HFFc6 (cell line): ENCODE results near the gene NRAP. TPM values are rescaled to one million over a fixed set of nuclear protein-coding genes. Genes with fewer than 3 reads are reported as not detected.

Source experiments
- DNase-seq: peaks from one replicate; pipeline ENCODE4 v3.0.0-alpha.2; 2018
- H3K27ac Mint-ChIP-seq: 2 replicates; pipeline ENCODE4 v1.8.0; 2020; ENCODE audit warnings: mild to moderate bottlenecking, mixed read lengths
- H3K27me3 Mint-ChIP-seq: 2 replicates; pipeline ENCODE4 v1.8.0; 2021; ENCODE audit warnings: mild to moderate bottlenecking, moderate library complexity, mixed read lengths; ENCODE audit not compliant: insufficient read depth
- H3K36me3 Mint-ChIP-seq: 2 replicates; pipeline ENCODE4 v1.8.0; 2021; ENCODE audit warnings: low read depth, mixed read lengths
- H3K4me1 Mint-ChIP-seq: 2 replicates; pipeline ENCODE4 v1.8.0; 2020; ENCODE audit warnings: low read depth, mixed read lengths
- H3K4me3 Mint-ChIP-seq: 2 replicates; pipeline ENCODE4 v1.8.0; 2020; ENCODE audit warnings: mild to moderate bottlenecking, moderate library complexity, mixed read lengths
- H3K9me3 Mint-ChIP-seq: 2 replicates; pipeline ENCODE4 v1.8.0; 2020; ENCODE audit warnings: mild to moderate bottlenecking, mixed read lengths
- total RNA-seq, 6 experiments: library from RNA; stranded (reverse); fragmentation: NEBNext Ultra II Directional; extraction: Animal tissue kit (Norgen Biotek cat#: 25700); gene quantifications; 2 replicates in 1 of 6; 3 replicates in 5 of 6; pipeline ENCODE4 v1.2.3, GENCODE V29; 2021
- TF ChIP-seq, protein P1 (sequence below): fragments of 200-600 bp; sonication (generic); IDR thresholded peaks from 2 replicates; pipeline ENCODE4 v1.5.0; 2021; ENCODE audit warnings: antibody characterized with exemption, mild to moderate bottlenecking

The NRAP gene
- total RNA-seq, 6 experiments from 2014 or later, result not detected

DNA sequence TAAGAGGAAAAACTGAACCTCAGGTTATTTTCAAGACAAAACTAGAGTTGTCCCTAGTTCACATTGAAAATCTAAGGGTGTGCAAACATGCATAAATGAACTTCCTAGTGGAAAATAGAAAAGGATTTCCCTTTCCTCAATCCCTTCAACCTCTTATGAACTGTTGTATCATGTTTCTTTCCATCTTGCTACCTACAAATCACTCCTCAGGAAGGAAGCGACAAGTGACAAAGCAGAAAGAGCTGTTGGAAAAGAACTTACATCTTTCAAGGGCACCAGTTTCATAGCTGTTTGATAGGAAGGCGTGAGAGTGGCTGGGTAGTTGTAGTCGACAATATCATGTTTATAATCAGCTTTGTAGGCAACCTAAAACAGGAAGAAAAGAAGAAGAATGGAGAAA, 23.9 kb downstream of the NRAP start:
- TF ChIP-seq, protein P1, sequence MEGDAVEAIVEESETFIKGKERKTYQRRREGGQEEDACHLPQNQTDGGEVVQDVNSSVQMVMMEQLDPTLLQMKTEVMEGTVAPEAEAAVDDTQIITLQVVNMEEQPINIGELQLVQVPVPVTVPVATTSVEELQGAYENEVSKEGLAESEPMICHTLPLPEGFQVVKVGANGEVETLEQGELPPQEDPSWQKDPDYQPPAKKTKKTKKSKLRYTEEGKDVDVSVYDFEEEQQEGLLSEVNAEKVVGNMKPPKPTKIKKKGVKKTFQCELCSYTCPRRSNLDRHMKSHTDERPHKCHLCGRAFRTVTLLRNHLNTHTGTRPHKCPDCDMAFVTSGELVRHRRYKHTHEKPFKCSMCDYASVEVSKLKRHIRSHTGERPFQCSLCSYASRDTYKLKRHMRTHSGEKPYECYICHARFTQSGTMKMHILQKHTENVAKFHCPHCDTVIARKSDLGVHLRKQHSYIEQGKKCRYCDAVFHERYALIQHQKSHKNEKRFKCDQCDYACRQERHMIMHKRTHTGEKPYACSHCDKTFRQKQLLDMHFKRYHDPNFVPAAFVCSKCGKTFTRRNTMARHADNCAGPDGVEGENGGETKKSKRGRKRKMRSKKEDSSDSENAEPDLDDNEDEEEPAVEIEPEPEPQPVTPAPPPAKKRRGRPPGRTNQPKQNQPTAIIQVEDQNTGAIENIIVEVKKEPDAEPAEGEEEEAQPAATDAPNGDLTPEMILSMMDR, result no peak
- H3K9me3 Mint-ChIP-seq, result no peaks in the 10 kb centered on the region; the same call in 1 of the 2 replicates
- no peak overlapping the region for H3K4me3 Mint-ChIP-seq

DNA sequence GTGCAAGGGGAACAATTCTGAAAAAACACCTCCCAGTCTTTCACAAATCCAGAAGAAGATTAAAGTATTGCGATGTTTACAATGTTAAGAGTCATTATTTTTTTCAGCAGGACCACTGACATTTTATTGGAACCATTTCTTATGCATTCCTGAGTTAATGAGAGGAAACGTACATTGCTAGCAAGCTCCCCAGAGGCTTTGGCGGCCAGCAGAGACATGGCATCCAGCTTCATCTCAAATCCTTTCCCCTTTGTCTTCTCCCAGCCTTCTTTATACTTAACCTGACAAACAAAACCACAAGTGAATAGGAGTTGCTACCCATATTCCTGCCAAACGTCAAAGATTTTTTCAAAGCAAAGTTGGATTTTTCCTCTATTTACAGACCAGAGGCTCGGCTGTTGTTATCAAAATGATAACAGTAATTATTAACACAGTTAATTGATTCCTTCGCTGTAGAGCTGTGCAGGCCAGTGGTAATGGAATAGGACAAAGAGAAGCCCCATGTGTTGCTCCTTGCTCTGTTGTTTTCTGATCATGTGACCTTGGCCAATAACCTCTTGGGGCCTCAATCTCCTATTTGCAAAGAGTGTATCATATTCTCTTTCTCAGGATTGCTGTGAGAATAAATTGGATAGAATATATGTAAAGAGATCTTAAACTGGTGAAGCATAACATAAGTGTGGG, 32.0 kb downstream of the NRAP start:
- Mint-ChIP-seq H3K4me1 (no peaks in the 10 kb centered on the region), H3K27ac (no peak overlapping the region), H3K9me3 (no peaks in the 10 kb centered on the region; the same call in 1 of the 2 replicates), H3K4me3 (no peak overlapping the region), H3K27me3 (peaks cover 33% of the 10 kb centered on the region), H3K36me3 (no peaks in the 10 kb centered on the region)
- TF ChIP-seq, protein P1, result no peak
- DNase-seq, result no peak

More for the DNA sequence above, 23.9 kb downstream of the NRAP start:
- no peak for DNase-seq
- Mint-ChIP-seq H3K36me3 (no peaks in the 10 kb centered on the region), H3K27ac (no peak overlapping the region), H3K27me3 (peaks cover 20% of the 10 kb centered on the region), H3K4me1 (peaks cover 10% of the 10 kb centered on the region)

DNA sequence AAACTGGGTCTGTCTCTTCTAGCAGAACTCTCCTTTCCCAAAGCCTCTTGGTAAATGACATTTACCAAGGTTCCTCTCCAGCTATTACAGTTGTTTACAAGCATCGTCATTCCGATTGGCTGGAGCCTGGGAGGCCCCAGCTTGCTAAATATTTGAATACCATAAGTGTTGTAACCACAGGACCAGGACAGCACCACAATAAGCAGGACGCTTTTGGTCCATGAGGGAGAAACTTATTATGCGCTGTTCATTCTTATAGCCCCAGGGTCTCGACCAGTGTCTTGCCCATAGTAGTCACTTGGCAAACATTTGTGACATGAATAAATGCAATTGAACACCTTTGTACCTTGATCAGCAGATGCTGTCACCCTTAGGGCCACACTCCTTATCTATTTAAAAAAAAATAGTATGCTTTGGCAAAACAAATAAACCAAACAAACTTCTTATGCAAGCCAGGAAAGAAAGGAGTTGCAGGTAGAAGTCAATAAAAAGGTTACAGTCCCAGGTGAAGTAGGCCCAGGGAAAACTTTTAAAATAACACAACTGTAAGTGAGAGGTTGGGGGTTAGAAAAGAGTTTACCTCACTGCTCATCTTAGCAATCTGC, 32.8 kb downstream of the NRAP start:
- no peak for DNase-seq
- Mint-ChIP-seq H3K9me3 (no peaks in the 10 kb centered on the region; the same call in 1 of the 2 replicates), H3K27ac (no peak overlapping the region), H3K36me3 (no peaks in the 10 kb centered on the region), H3K4me1 (no peaks in the 10 kb centered on the region), H3K27me3 (peaks cover 37% of the 10 kb centered on the region), H3K4me3 (no peak overlapping the region)
- TF ChIP-seq, protein P1, result no peak

DNA sequence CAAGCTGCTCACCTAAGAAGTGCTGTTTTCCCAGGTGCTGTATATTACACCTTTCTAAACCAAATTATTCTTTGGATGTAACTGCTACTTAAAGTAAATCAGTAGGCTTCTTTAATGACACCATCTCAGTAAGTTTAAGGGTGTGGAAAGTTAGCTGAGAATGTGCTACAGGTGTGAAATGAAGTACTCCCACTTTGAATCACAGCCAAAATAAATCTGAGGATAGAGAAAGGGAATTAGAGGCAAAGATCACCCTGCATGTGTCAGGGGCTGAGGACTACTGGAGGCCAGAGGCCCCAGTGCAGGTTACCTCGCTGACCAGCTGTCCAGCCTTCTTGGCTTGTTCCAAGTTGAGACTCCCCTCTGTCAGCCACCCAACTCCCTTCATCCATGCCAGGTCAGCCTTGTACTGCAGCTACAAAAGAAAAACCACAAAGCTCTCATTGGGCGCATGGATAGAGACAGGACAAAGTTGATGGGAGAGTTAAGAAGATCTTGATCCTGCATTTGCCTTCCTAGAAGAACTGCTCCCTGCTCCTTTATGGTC, 35.2 kb downstream of the NRAP start:
- peaks cover 35% of the 10 kb centered on the region for H3K27me3 Mint-ChIP-seq
- H3K9me3 Mint-ChIP-seq, result no peaks in the 10 kb centered on the region
- no peaks in the 10 kb centered on the region for H3K36me3 Mint-ChIP-seq
- H3K4me3 Mint-ChIP-seq, result no peak overlapping the region
- no peak overlapping the region for H3K27ac Mint-ChIP-seq
- no peaks in the 10 kb centered on the region for H3K4me1 Mint-ChIP-seq
- DNase-seq, result no peak
- TF ChIP-seq, protein P1, result no peak

DNA sequence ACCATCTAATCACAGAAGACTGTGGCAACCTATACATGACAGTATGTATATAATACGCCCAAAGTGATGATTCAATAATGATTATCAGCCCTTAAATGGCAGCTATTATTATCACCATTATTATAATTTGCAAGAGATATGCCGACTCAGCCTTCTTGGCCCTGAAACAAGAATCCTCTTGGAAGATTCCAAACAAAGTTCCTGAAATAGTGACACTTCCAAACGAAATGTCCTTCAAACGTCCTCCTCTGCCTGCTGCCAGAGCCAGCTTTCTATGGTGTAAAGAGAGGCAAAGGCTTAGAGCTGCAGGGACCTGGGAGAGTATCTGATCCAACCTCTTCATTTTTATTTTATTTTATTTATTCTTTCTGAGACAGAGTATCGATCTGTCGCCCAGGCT, 36.0 kb downstream of the NRAP start:
- H3K9me3 Mint-ChIP-seq, result no peaks in the 10 kb centered on the region
- TF ChIP-seq, protein P1, result no peak
- DNase-seq, result no peak
- no peak overlapping the region for H3K27ac Mint-ChIP-seq
- no peaks in the 10 kb centered on the region for H3K36me3 Mint-ChIP-seq
- no peaks in the 10 kb centered on the region for H3K4me1 Mint-ChIP-seq
- peaks cover 29% of the 10 kb centered on the region for H3K27me3 Mint-ChIP-seq
- H3K4me3 Mint-ChIP-seq, result no peak overlapping the region
